Endothelial cell of coronary artery (primary cell): Measurements from ENCODE around the gene CGB1. TPM values are rescaled to one million over a fixed set of nuclear protein-coding genes. Genes with fewer than 3 reads are reported as not detected.

Source experiments
- total RNA-seq: library from RNA; depleted of rRNA; stranded (reverse); fragments of >200 nt; gene quantifications from 2 replicates; pipeline ENCODE4 v1.2.3, GENCODE V29; 2014

The CGB1 gene
- total RNA-seq: not detected in 2 replicates

GRCh38 chr19:49036815-49037214 lies at the start of gene CGB1:
CGB1 (minus strand) TSS chr19:49036895; CDS start chr19:49036711, 184 bp downstream.

GRCh38 chr19:49085020-49085867 lies 48.5 kb upstream of the CGB1 start, which contains the start of gene SNRNP70:
SNRNP70 (plus strand) TSS chr19:49085451; CDS start chr19:49086415, 964 bp downstream.

GRCh38 chr19:49064768-49065611 lies 28.3 kb upstream of the CGB1 start, which contains the start of gene NTF4:
NTF4 (minus strand) TSS chr19:49064818; CDS start chr19:49061997, 2,821 bp downstream.

GRCh38 chr19:49057636-49058234 lies 21.0 kb upstream of the CGB1 start, which contains the start of gene CGB7:
CGB7 (minus strand) TSS chr19:49057749; CDS start chr19:49055375, 2,374 bp downstream.

GRCh38 chr19:49049011-49049410 lies 12.3 kb upstream of the CGB1 start, which contains the start of gene CGB8:
CGB8 (minus strand) TSS chr19:49049111; CDS start chr19:49048739, 372 bp downstream.

GRCh38 chr19:49043548-49043947 lies 6.9 kb upstream of the CGB1 start, which contains the start of gene CGB5:
CGB5 (plus strand) TSS chr19:49043848; CDS start chr19:49044210, 362 bp downstream.

GRCh38 chr19:49031642-49032301 lies 4.9 kb downstream of the CGB1 start, which contains the start of gene CGB2:
CGB2 (plus strand) TSS chr19:49031890; CDS start chr19:49032096, 206 bp downstream.

GRCh38 chr19:49024233-49024632 lies 12.5 kb downstream of the CGB1 start, which contains the start of gene CGB3:
CGB3 (minus strand) TSS chr19:49024333; CDS start chr19:49023971, 362 bp downstream.

GRCh38 chr19:49017041-49017665 lies 19.5 kb downstream of the CGB1 start, which contains the start of gene LHB:
LHB (minus strand) TSS chr19:49017091; CDS start chr19:49017081, 10 bp downstream.

GRCh38 chr19:48993175-48994034 lies 43.3 kb downstream of the CGB1 start, which contains the start of the genes GYS1 and RUVBL2:
GYS1 (minus strand) TSS chr19:48993309; CDS start chr19:48993112, 197 bp downstream.
RUVBL2 (plus strand) TSS chr19:48993887; CDS start chr19:48993912, 25 bp downstream.

Other genes starting within 250 kb of the CGB1 start
- gene BCAT2, start 225.9 kb downstream of the CGB1 start, total RNA-seq: 36.6 and 36.9 TPM in 2 replicates
- 4.6 and 4.9 TPM in 2 replicates for gene HSD17B14, start 200.4 kb downstream of the CGB1 start, total RNA-seq
- gene PLEKHA4, start 168.3 kb downstream of the CGB1 start, total RNA-seq: 1.2 and 3.2 TPM in 2 replicates
- gene PPP1R15A, start 164.5 kb downstream of the CGB1 start, total RNA-seq: 29.1 and 32.7 TPM in 2 replicates
- not detected in 2 replicates for gene TULP2, start 138.2 kb downstream of the CGB1 start, total RNA-seq
- 112 and 148 TPM in 2 replicates for gene NUCB1, start 136.6 kb downstream of the CGB1 start, total RNA-seq
- gene DHDH, start 103.2 kb downstream of the CGB1 start, total RNA-seq: 0.18 TPM in 1 of 2 replicates, not detected in the other
- 143 and 157 TPM in 2 replicates for gene BAX, start 82.0 kb downstream of the CGB1 start, total RNA-seq
- gene FTL, start 71.6 kb downstream of the CGB1 start, total RNA-seq: 714 and 907 TPM in 2 replicates
- 27.3 and 31.8 TPM in 2 replicates for gene GYS1, start 43.6 kb downstream of the CGB1 start, total RNA-seq
- 261 and 328 TPM in 2 replicates for gene RUVBL2, start 43.0 kb downstream of the CGB1 start, total RNA-seq
- 0.19 TPM in 1 of 2 replicates, not detected in the other for gene LHB, start 19.8 kb downstream of the CGB1 start, total RNA-seq
- not detected in 2 replicates for gene CGB3, start 12.6 kb downstream of the CGB1 start, total RNA-seq
- 0.19 TPM in 1 of 2 replicates, not detected in the other for gene CGB2, start 5.0 kb downstream of the CGB1 start, total RNA-seq
- gene CGB5, start 7.0 kb upstream of the CGB1 start, total RNA-seq: not detected in 2 replicates
- not detected in 2 replicates for gene CGB8, start 12.2 kb upstream of the CGB1 start, total RNA-seq
- 0.09 TPM in 2 replicates for gene CGB7, start 20.9 kb upstream of the CGB1 start, total RNA-seq
- gene NTF4, start 27.9 kb upstream of the CGB1 start, total RNA-seq: not detected in 2 replicates
- gene KCNA7, start 35.8 kb upstream of the CGB1 start, total RNA-seq: not detected in 2 replicates
- 181 and 227 TPM in 2 replicates for gene SNRNP70, start 48.6 kb upstream of the CGB1 start, total RNA-seq
- 2.1 and 4.7 TPM in 2 replicates for gene LIN7B, start 77.5 kb upstream of the CGB1 start, total RNA-seq
- gene C19orf73, start 82.2 kb upstream of the CGB1 start, total RNA-seq: 0.28 and 0.63 TPM in 2 replicates
- 3.2 and 4.2 TPM in 2 replicates for gene PPFIA3, start 82.6 kb upstream of the CGB1 start, total RNA-seq
- gene HRC, start 118.5 kb upstream of the CGB1 start, total RNA-seq: not detected in 2 replicates
- 15.0 and 17.3 TPM in 2 replicates for gene TRPM4, start 120.9 kb upstream of the CGB1 start, total RNA-seq